Cardiac muscle cell (in vitro differentiated cells and primary cell): ENCODE measurements around the gene PACSIN3. TPM values are rescaled to one million over a fixed set of nuclear protein-coding genes. Genes with fewer than 3 reads are reported as not detected.
"Not testable (repeated sequence)": the region's sequence is repeated elsewhere in the genome, so short reads cannot be mapped to it uniquely, and the experiment has no call there.

Experiments
- DNase-seq, 2 donors: peaks; one replicate each; pipeline versions ENCODE4 v3.0.0 to v3.0.0-alpha.2; 2010 to 2017; ENCODE audit warnings: low read depth in 1 of 2, low spot score in 1 of 2
- H3K27ac ChIP-seq: fragments of 200-600 bp; sonication (generic); 2 replicates; pipeline ENCODE4 v1.5.1; 2016
- H3K27me3 ChIP-seq: fragments of 200-600 bp; sonication (generic); 2 replicates; pipeline ENCODE4 v1.6.0; 2016; ENCODE audit warnings: control low read depth
- H3K36me3 ChIP-seq: fragments of 200-600 bp; sonication (generic); 2 replicates; pipeline ENCODE4 v1.5.1; 2016; ENCODE audit warnings: control low read depth
- H3K4me1 ChIP-seq: fragments of 200-600 bp; sonication (generic); 2 replicates; pipeline ENCODE4 v1.8.1; 2017; ENCODE audit warnings: low read depth, mild to moderate bottlenecking, mixed run types
- H3K4me3 ChIP-seq: fragments of 200-600 bp; sonication (generic); 2 replicates; pipeline ENCODE4 v1.5.1; 2016; ENCODE audit warnings: mild to moderate bottlenecking
- H3K9me3 ChIP-seq: fragments of 200-600 bp; sonication (generic); 2 replicates; pipeline ENCODE4 v1.5.1; 2017; ENCODE audit warnings: low read depth, mild to moderate bottlenecking, control low read depth
- CTCF ChIP-seq: IDR thresholded peaks from 2 replicates; pipeline ENCODE4 v1.5.1; 2012; ENCODE audit warnings: low read depth, mild to moderate bottlenecking, low read length
- polyA plus RNA-seq: library from polyadenylated mRNA; unstranded; fragments of >200 nt; fragmentation: Nextera tagmentation; extraction: Ambion mirVana; gene quantifications from 2 replicates; pipeline ENCODE4 v1.2.1, GENCODE V29; 2016
- total RNA-seq: library from RNA; depleted of rRNA; stranded (reverse); fragments of >200 nt; gene quantifications from 2 replicates; pipeline ENCODE4 v1.2.3, GENCODE V29; 2016

Gene PACSIN3
- total and polyA plus RNA-seq, 2 experiments from 2014 or later: 79.8 to 113 TPM

- Histone ChIP-seq H3K36me3 (no peaks in the 10 kb centered on the region), H3K4me3 (no peak overlapping the region), H3K27ac (no peak overlapping the region), H3K27me3 (no peaks in the 10 kb centered on the region), H3K4me1 (no peaks in the 10 kb centered on the region), H3K9me3 (no peaks in the 10 kb centered on the region)
- no peak for TF ChIP-seq CTCF
- peak in 1 of 2 donors; percentile 73 for DNase-seq
Observed at GRCh38 chr11:47204637-47204989, 18.4 kb upstream of the PACSIN3 start.

- Histone ChIP-seq H3K9me3 (no peaks in the 10 kb centered on the region), H3K4me3 (no peak overlapping the region), H3K27ac (no peak overlapping the region), H3K4me1 (no peaks in the 10 kb centered on the region), H3K27me3 (no peaks in the 10 kb centered on the region), H3K36me3 (no peaks in the 10 kb centered on the region)
- no peak for DNase-seq
- TF ChIP-seq CTCF: no peak
Observed at GRCh38 chr11:47202576-47202975, 16.3 kb upstream of the PACSIN3 start.

- H3K27me3 ChIP-seq: no peaks in the 10 kb centered on the region
- H3K4me1 ChIP-seq: no peaks in the 10 kb centered on the region
- no peak overlapping the region for H3K4me3 ChIP-seq
- no peak for DNase-seq
- no peaks in the 10 kb centered on the region for H3K9me3 ChIP-seq
- TF ChIP-seq CTCF: no peak
- no peaks in the 10 kb centered on the region for H3K36me3 ChIP-seq
- H3K27ac ChIP-seq: no peak overlapping the region
Observed at GRCh38 chr11:47201015-47201414, 14.8 kb upstream of the PACSIN3 start.

GRCh38 chr11:47198161-47198560 lies 11.9 kb upstream of the PACSIN3 start:
- not testable (repeated sequence) for H3K4me3 ChIP-seq, H3K36me3 ChIP-seq, H3K4me1 ChIP-seq, H3K9me3 ChIP-seq, DNase-seq, H3K27ac ChIP-seq, H3K27me3 ChIP-seq

- Histone ChIP-seq H3K9me3 (no peaks in the 10 kb centered on the region), H3K4me3 (no peak overlapping the region), H3K27me3 (no peaks in the 10 kb centered on the region), H3K4me1 (peaks cover 18% of the 10 kb centered on the region), H3K27ac (no peak overlapping the region), H3K36me3 (no peaks in the 10 kb centered on the region)
- no peak for DNase-seq
- TF ChIP-seq CTCF: no peak
Observed at GRCh38 chr11:47192111-47192510, 5.9 kb upstream of the PACSIN3 start.

GRCh38 chr11:47191137-47191536 lies 4.9 kb upstream of the PACSIN3 start:
- H3K9me3 ChIP-seq, H3K27ac ChIP-seq, H3K27me3 ChIP-seq, H3K4me3 ChIP-seq, DNase-seq, H3K36me3 ChIP-seq: not testable (repeated sequence)
- H3K4me1 ChIP-seq: peaks cover 18% of the 10 kb centered on the region

GRCh38 chr11:47189100-47189834 lies 3.0 kb upstream of the PACSIN3 start:
- H3K4me1 ChIP-seq: peaks cover 27% of the 10 kb centered on the region
- no peaks in the 10 kb centered on the region for H3K9me3 ChIP-seq
- H3K4me3 ChIP-seq: no peak overlapping the region
- H3K27me3 ChIP-seq: no peaks in the 10 kb centered on the region
- peak; percentile 29 to 85 for DNase-seq
- no peak overlapping the region for H3K27ac ChIP-seq
- no peaks in the 10 kb centered on the region for H3K36me3 ChIP-seq
- no peak for TF ChIP-seq CTCF
